ENCODE data around the gene ZNF84.

The ZNF84 gene

DNA sequence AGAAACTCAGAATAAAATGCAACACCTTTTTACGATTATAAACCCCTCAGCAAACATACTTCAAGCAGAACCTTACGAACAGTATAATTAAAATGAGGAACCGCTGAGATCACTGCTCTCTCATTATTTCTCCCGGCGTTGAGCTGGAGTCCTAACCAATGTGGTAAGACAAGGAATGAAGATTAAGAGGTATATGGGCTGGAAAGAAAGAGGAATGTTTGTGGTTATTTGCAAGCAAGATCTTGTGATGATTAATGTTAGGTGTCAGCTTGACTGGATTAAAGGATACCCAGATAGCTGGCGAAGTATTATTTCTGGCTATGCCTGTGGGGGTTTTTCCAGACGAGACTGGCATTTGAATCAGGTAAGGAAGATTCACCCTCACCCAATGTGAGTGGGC lies 10.3 kb upstream of the ZNF84 start:
- Histone ChIP-seq H3K18ac (ENCODE audit: low read length) (no peak overlapping the region), H3K36me3 (replicated peaks in 1 of 2; ENCODE audit: control insufficient read depth in 2 of 2, insufficient read depth in 2 of 2, low read length in 2 of 2) (no peaks in the 10 kb centered on the region), H3K23ac (ENCODE audit: low read depth, low read length, poor library complexity) (no peak overlapping the region), H3K14ac (ENCODE audit: low read length) (no peak overlapping the region), H3K27me3 (ENCODE audit: control insufficient read depth in 3 of 3, insufficient read depth in 3 of 3, low read depth in 1 of 3, low read length in 3 of 3) (no peaks in the 10 kb centered on the region), H3K27ac (replicated peaks; ENCODE audit: low read length) (no peak overlapping the region), H3K9ac (ENCODE audit: low read depth, low read length, poor library complexity) (no peak overlapping the region), H3K4me1 (ENCODE audit: control insufficient read depth in 2 of 2, insufficient read depth in 1 of 2, low read depth in 1 of 2, low read length in 2 of 2) (no peaks in the 10 kb centered on the region), H3K79me1 (ENCODE audit: low read depth, low read length) (peaks cover 2% of the 10 kb centered on the region), H2BK15ac (ENCODE audit: low read length) (no peak overlapping the region), H4K91ac (ENCODE audit: low read depth, low read length, poor library complexity) (no peak overlapping the region), H3K4me2 (ENCODE audit: insufficient read depth, low read length, poor library complexity, severe bottlenecking) (no peak overlapping the region), H2BK5ac (ENCODE audit: low read length) (no peak overlapping the region), H3K9me3 (replicated peaks in 1 of 2; ENCODE audit: control insufficient read depth in 2 of 2, insufficient read depth in 1 of 2, low read depth in 1 of 2, low read length in 2 of 2) (peaks cover 18 to 23% of the 10 kb centered on the region in 2 donors), H2AK5ac (ENCODE audit: low read depth, low read length) (no peak overlapping the region), H2BK120ac (ENCODE audit: low read depth, low read length) (no peak overlapping the region), H2BK12ac (ENCODE audit: low read length) (no peak overlapping the region), H3K4ac (ENCODE audit: low read length) (no peak overlapping the region), H4K8ac (ENCODE audit: low read depth, low read length) (no peak overlapping the region), H3K4me3 (ENCODE audit: low read length in 2 of 2) (no peak overlapping the region), H2AFZ (ENCODE audit: low read length) (no peak overlapping the region)
- WGBS, 2 donors (ENCODE audit: extremely low coverage in 2 of 2, insufficient read length in 2 of 2, insufficient replicate concordance in 1 of 2): no CpG with 5 or more reads among the region's 7 CpGs
- DNase-seq (ENCODE audit: low spot score): no peak

DNA sequence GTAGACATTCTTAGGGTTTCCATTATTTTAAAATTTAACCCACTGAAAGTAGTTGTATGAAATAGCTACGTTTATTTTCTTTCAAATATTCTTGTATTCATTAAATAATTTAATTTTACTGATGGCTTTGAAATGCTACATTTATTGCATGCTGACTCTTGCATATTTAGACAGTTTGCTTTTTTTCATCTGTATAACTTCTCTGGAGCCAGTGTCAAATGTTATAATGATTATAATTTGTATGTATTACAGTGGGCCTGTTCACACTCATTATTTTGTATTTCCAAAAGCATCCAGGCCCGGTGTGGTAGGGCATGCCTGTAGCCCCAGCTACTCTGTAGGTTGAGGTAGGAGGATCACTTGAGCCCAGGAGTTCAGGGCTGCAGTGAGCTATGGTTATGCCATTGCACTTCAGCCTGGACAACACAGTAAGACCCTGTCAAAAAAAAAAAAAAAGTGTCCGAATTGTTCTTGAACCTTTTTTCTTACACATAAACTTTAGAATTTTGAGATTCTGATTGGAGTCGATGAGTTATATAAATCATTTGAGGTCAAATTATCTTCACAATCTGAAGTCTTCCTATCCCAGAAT lies 905 bp downstream of the ZNF84 start:
- WGBS, 2 donors (ENCODE audit: extremely low coverage in 2 of 2, insufficient read length in 2 of 2, insufficient replicate concordance in 1 of 2): no CpG with 5 or more reads among the region's 4 CpGs
- no peak for DNase-seq (ENCODE audit: low spot score)
- H2AFZ ChIP-seq (ENCODE audit: low read length): no peak overlapping the region

DNA sequence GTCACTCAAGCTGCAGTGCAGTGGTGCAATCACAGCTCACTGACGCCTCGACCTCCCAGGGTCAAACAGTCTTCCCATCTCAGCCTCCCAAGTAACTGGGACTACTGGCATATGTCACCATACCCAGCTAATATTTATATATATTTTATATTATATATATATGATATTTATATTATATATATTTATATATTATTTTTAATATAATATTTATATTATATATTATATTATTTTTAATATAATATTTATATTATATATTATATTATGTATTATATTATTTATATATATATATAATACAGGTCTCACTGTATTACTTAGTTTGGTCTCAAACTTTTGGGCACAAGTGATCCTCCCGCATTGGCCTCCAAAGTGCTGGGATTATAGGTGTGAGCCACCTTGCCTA lies 9.4 kb downstream of the ZNF84 start:
- Histone ChIP-seq H4K8ac (ENCODE audit: low read depth, low read length) (no peak overlapping the region), H2BK120ac (ENCODE audit: low read depth, low read length) (no peak overlapping the region), H3K4me1 (ENCODE audit: control insufficient read depth in 2 of 2, insufficient read depth in 1 of 2, low read depth in 1 of 2, low read length in 2 of 2) (no peaks in the 10 kb centered on the region), H3K36me3 (replicated peaks in 1 of 2; ENCODE audit: control insufficient read depth in 2 of 2, insufficient read depth in 2 of 2, low read length in 2 of 2) (peaks cover 55 to 98% of the 10 kb centered on the region in 2 donors), H3K4ac (ENCODE audit: low read length) (no peak overlapping the region), H3K18ac (ENCODE audit: low read length) (no peak overlapping the region), H3K9ac (ENCODE audit: low read depth, low read length, poor library complexity) (no peak overlapping the region), H3K79me1 (ENCODE audit: low read depth, low read length) (peaks cover 3% of the 10 kb centered on the region), H2BK5ac (ENCODE audit: low read length) (no peak overlapping the region), H3K14ac (ENCODE audit: low read length) (no peak overlapping the region), H3K4me3 (ENCODE audit: low read length in 2 of 2) (no peak overlapping the region), H2AFZ (ENCODE audit: low read length) (no peak overlapping the region), H2BK15ac (ENCODE audit: low read length) (no peak overlapping the region), H3K4me2 (ENCODE audit: insufficient read depth, low read length, poor library complexity, severe bottlenecking) (no peak overlapping the region), H3K27ac (replicated peaks; ENCODE audit: low read length) (no peak overlapping the region), H3K9me3 (replicated peaks in 1 of 2; ENCODE audit: control insufficient read depth in 2 of 2, insufficient read depth in 1 of 2, low read depth in 1 of 2, low read length in 2 of 2) (peaks cover 68 to 99% of the 10 kb centered on the region in 2 donors), H3K27me3 (ENCODE audit: control insufficient read depth in 3 of 3, insufficient read depth in 3 of 3, low read depth in 1 of 3, low read length in 3 of 3) (no peaks in the 10 kb centered on the region), H2AK5ac (ENCODE audit: low read depth, low read length) (no peak overlapping the region), H2BK12ac (ENCODE audit: low read length) (no peak overlapping the region), H4K91ac (ENCODE audit: low read depth, low read length, poor library complexity) (no peak overlapping the region), H3K23ac (ENCODE audit: low read depth, low read length, poor library complexity) (no peak overlapping the region)
- WGBS, 2 donors (ENCODE audit: extremely low coverage in 2 of 2, insufficient read length in 2 of 2, insufficient replicate concordance in 1 of 2): no CpG with 5 or more reads among the region's 3 CpGs
- DNase-seq (ENCODE audit: low spot score): no peak

More for the DNA sequence above, 905 bp downstream of the ZNF84 start:
- H3K27me3 ChIP-seq (ENCODE audit: control insufficient read depth in 3 of 3, insufficient read depth in 3 of 3, low read depth in 1 of 3, low read length in 3 of 3): peaks cover 0 to 3% (median 2%) of the 10 kb centered on the region in 3 experiments
- H3K27ac ChIP-seq (replicated peaks; ENCODE audit: low read length): no peak overlapping the region
- H3K36me3 ChIP-seq (replicated peaks in 1 of 2; ENCODE audit: control insufficient read depth in 2 of 2, insufficient read depth in 2 of 2, low read length in 2 of 2): peaks cover 18 to 47% of the 10 kb centered on the region in 2 donors
- no peak overlapping the region for H3K9ac ChIP-seq (ENCODE audit: low read depth, low read length, poor library complexity)
- no peak overlapping the region for H3K23ac ChIP-seq (ENCODE audit: low read depth, low read length, poor library complexity)
- H3K4me2 ChIP-seq (ENCODE audit: insufficient read depth, low read length, poor library complexity, severe bottlenecking): no peak overlapping the region
- no peak overlapping the region for H2BK12ac ChIP-seq (ENCODE audit: low read length)
- H3K4ac ChIP-seq (ENCODE audit: low read length): no peak overlapping the region
- no peak overlapping the region for H2BK15ac ChIP-seq (ENCODE audit: low read length)
- H3K18ac ChIP-seq (ENCODE audit: low read length): no peak overlapping the region
- H4K8ac ChIP-seq (ENCODE audit: low read depth, low read length): no peak overlapping the region
- H2BK5ac ChIP-seq (ENCODE audit: low read length): peak overlapping the region; percentile 94
- no peaks in the 10 kb centered on the region for H3K4me1 ChIP-seq (ENCODE audit: control insufficient read depth in 2 of 2, insufficient read depth in 1 of 2, low read depth in 1 of 2, low read length in 2 of 2)
- H4K91ac ChIP-seq (ENCODE audit: low read depth, low read length, poor library complexity): no peak overlapping the region
- H3K79me1 ChIP-seq (ENCODE audit: low read depth, low read length): peaks cover 5% of the 10 kb centered on the region
- H3K4me3 ChIP-seq (ENCODE audit: low read length in 2 of 2): peak overlapping the region; percentile 33 to 89
- peaks cover 34 to 64% of the 10 kb centered on the region in 2 donors for H3K9me3 ChIP-seq (replicated peaks in 1 of 2; ENCODE audit: control insufficient read depth in 2 of 2, insufficient read depth in 1 of 2, low read depth in 1 of 2, low read length in 2 of 2)
- H2BK120ac ChIP-seq (ENCODE audit: low read depth, low read length): no peak overlapping the region
- no peak overlapping the region for H2AK5ac ChIP-seq (ENCODE audit: low read depth, low read length)
- no peak overlapping the region for H3K14ac ChIP-seq (ENCODE audit: low read length)

DNA sequence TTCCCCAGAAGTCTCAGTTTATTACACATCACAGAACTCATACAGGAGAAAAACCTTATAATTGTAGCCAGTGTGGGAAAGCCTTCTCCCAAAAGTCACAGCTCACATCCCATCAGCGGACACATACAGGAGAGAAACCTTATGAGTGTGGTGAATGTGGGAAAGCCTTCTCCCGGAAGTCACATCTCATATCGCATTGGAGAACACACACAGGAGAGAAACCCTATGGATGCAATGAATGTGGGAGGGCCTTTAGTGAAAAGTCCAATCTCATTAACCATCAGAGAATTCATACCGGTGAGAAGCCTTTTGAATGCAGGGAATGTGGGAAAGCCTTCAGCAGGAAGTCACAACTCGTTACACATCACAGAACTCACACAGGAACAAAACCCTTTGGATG lies 20.1 kb downstream of the ZNF84 start:
- Histone ChIP-seq H3K4me3 (ENCODE audit: low read length in 2 of 2) (no peak overlapping the region), H3K23ac (ENCODE audit: low read depth, low read length, poor library complexity) (no peak overlapping the region)
- WGBS, 2 donors (ENCODE audit: extremely low coverage in 2 of 2, insufficient read length in 2 of 2, insufficient replicate concordance in 1 of 2): no CpG with 5 or more reads among the region's 5 CpGs

More for the DNA sequence above, 20.1 kb downstream of the ZNF84 start:
- Histone ChIP-seq H3K4ac (ENCODE audit: low read length) (no peak overlapping the region), H3K79me1 (ENCODE audit: low read depth, low read length) (no peaks in the 10 kb centered on the region), H3K27me3 (ENCODE audit: control insufficient read depth in 3 of 3, insufficient read depth in 3 of 3, low read depth in 1 of 3, low read length in 3 of 3) (no peaks in the 10 kb centered on the region), H3K4me1 (ENCODE audit: control insufficient read depth in 2 of 2, insufficient read depth in 1 of 2, low read depth in 1 of 2, low read length in 2 of 2) (no peaks in the 10 kb centered on the region), H2AK5ac (ENCODE audit: low read depth, low read length) (no peak overlapping the region), H3K14ac (ENCODE audit: low read length) (no peak overlapping the region), H3K36me3 (replicated peaks in 1 of 2; ENCODE audit: control insufficient read depth in 2 of 2, insufficient read depth in 2 of 2, low read length in 2 of 2) (peaks cover 30 to 99% of the 10 kb centered on the region in 2 donors), H3K18ac (ENCODE audit: low read length) (no peak overlapping the region), H2BK15ac (ENCODE audit: low read length) (no peak overlapping the region), H3K4me2 (ENCODE audit: insufficient read depth, low read length, poor library complexity, severe bottlenecking) (no peak overlapping the region), H2BK5ac (ENCODE audit: low read length) (no peak overlapping the region), H4K8ac (ENCODE audit: low read depth, low read length) (no peak overlapping the region), H3K9ac (ENCODE audit: low read depth, low read length, poor library complexity) (no peak overlapping the region), H2BK12ac (ENCODE audit: low read length) (no peak overlapping the region), H4K91ac (ENCODE audit: low read depth, low read length, poor library complexity) (no peak overlapping the region), H3K27ac (replicated peaks; ENCODE audit: low read length) (no peak overlapping the region), H2AFZ (ENCODE audit: low read length) (no peak overlapping the region), H3K9me3 (replicated peaks in 1 of 2; ENCODE audit: control insufficient read depth in 2 of 2, insufficient read depth in 1 of 2, low read depth in 1 of 2, low read length in 2 of 2) (peaks cover 49 to 99% of the 10 kb centered on the region in 2 donors), H2BK120ac (ENCODE audit: low read depth, low read length) (no peak overlapping the region)
- DNase-seq (ENCODE audit: low spot score): no peak
